ENCODE results near the gene TBC1D3B. TPM values are rescaled to one million over a fixed set of nuclear protein-coding genes. Genes with fewer than 3 reads are reported as not detected.
"Not testable (repeated sequence)": the region's sequence is repeated elsewhere in the genome, so short reads cannot be mapped to it uniquely, and the experiment has no call there.

Gene TBC1D3B
- total RNA-seq, result 0.39 and 1.3 TPM in 2 replicates

GRCh38 chr17:36176536-36176935 is at the start of gene TBC1D3B:
Gene TBC1D3B (minus strand): TSS chr17:36176636. CDS start chr17:36175050, 1,586 bp downstream.
- DNase-seq (ENCODE audit: extremely low read depth, low read depth, low spot score), result not testable (repeated sequence)

- not testable (repeated sequence) for DNase-seq (ENCODE audit: extremely low read depth, low read depth, low spot score)
Measured at GRCh38 chr17:36222967-36223366, 46.5 kb upstream of the TBC1D3B start.

GRCh38 chr17:36221581-36222100 is 45.2 kb upstream of the TBC1D3B start:
- DNase-seq (ENCODE audit: extremely low read depth, low read depth, low spot score), result not testable (repeated sequence)

GRCh38 chr17:36220737-36221580 is 44.5 kb upstream of the TBC1D3B start:
- not testable (repeated sequence) for DNase-seq (ENCODE audit: extremely low read depth, low read depth, low spot score)

GRCh38 chr17:36219556-36219955 is 43.1 kb upstream of the TBC1D3B start:
- DNase-seq (ENCODE audit: extremely low read depth, low read depth, low spot score), result not testable (repeated sequence)

- DNase-seq (ENCODE audit: extremely low read depth, low read depth, low spot score), result not testable (repeated sequence)
Measured at GRCh38 chr17:36215406-36216308, 39.2 kb upstream of the TBC1D3B start.

- no peak for DNase-seq (ENCODE audit: extremely low read depth, low read depth, low spot score)
Measured at GRCh38 chr17:36214918-36215317, 38.5 kb upstream of the TBC1D3B start.

- no peak for DNase-seq (ENCODE audit: extremely low read depth, low read depth, low spot score)
Measured at GRCh38 chr17:36213695-36214094, 37.3 kb upstream of the TBC1D3B start.

GRCh38 chr17:36212966-36213365 is 36.5 kb upstream of the TBC1D3B start:
- no peak for DNase-seq (ENCODE audit: extremely low read depth, low read depth, low spot score)

GRCh38 chr17:36212272-36212605 is 35.8 kb upstream of the TBC1D3B start:
- DNase-seq (ENCODE audit: extremely low read depth, low read depth, low spot score), result no peak

GRCh38 chr17:36211484-36212271 is 35.2 kb upstream of the TBC1D3B start:
- not testable (repeated sequence) for DNase-seq (ENCODE audit: extremely low read depth, low read depth, low spot score)

- not testable (repeated sequence) for DNase-seq (ENCODE audit: extremely low read depth, low read depth, low spot score)
Measured at GRCh38 chr17:36210439-36211211, 34.2 kb upstream of the TBC1D3B start, which contains the start of gene CCL4L2. Gene CCL4L2 (plus strand): TSS chr17:36211063.

GRCh38 chr17:36209575-36209974 is 33.1 kb upstream of the TBC1D3B start:
- DNase-seq (ENCODE audit: extremely low read depth, low read depth, low spot score), result no peak

- not testable (repeated sequence) for DNase-seq (ENCODE audit: extremely low read depth, low read depth, low spot score)
Measured at GRCh38 chr17:36207383-36207782, 30.9 kb upstream of the TBC1D3B start.

GRCh38 chr17:36206486-36206821 is 30.0 kb upstream of the TBC1D3B start:
- not testable (repeated sequence) for DNase-seq (ENCODE audit: extremely low read depth, low read depth, low spot score)

GRCh38 chr17:36205637-36206485 is 29.4 kb upstream of the TBC1D3B start:
- DNase-seq (ENCODE audit: extremely low read depth, low read depth, low spot score), result no peak

- DNase-seq (ENCODE audit: extremely low read depth, low read depth, low spot score), result no peak
Measured at GRCh38 chr17:36204724-36205500, 28.5 kb upstream of the TBC1D3B start.

- no peak for DNase-seq (ENCODE audit: extremely low read depth, low read depth, low spot score)
Measured at GRCh38 chr17:36203335-36203734, 26.9 kb upstream of the TBC1D3B start.
